GM18858 (cell line): ENCODE data around the gene ANP32E.

ENCODE experiments used
- ATAC-seq: cut with Tn5 transposase; IDR thresholded peaks from one replicate; pipeline ENCODE4 v1.9.1; 2021; ENCODE audit not compliant: unreplicated experiment

ANP32E gene

GRCh38 chr1:150171801-150172200 is 64.1 kb downstream of the ANP32E start:
- ATAC-seq, result no peak

GRCh38 chr1:150168960-150169601 is 66.8 kb downstream of the ANP32E start:
- no peak for ATAC-seq
